ENCODE measurements around the gene BACH2. TPM values are rescaled to one million over a fixed set of nuclear protein-coding genes. Genes with fewer than 3 reads are reported as not detected.
"Not testable (repeated sequence)": the region's sequence is repeated elsewhere in the genome, so short reads cannot be mapped to it uniquely, and the experiment has no call there.

BACH2 gene
- total RNA-seq, 1 experiment from 2014 or later: not detected

GRCh38 chr6:90080876-90081481, 215.7 kb downstream of the BACH2 start:
- Histone ChIP-seq H3K36me3 (no peaks in the 10 kb centered on the region), H3K4me3 (no peak overlapping the region), H3K9me3 (no peaks in the 10 kb centered on the region), H3K27me3 (peaks cover 17% of the 10 kb centered on the region)
- DNase-seq: no peak

DNA sequence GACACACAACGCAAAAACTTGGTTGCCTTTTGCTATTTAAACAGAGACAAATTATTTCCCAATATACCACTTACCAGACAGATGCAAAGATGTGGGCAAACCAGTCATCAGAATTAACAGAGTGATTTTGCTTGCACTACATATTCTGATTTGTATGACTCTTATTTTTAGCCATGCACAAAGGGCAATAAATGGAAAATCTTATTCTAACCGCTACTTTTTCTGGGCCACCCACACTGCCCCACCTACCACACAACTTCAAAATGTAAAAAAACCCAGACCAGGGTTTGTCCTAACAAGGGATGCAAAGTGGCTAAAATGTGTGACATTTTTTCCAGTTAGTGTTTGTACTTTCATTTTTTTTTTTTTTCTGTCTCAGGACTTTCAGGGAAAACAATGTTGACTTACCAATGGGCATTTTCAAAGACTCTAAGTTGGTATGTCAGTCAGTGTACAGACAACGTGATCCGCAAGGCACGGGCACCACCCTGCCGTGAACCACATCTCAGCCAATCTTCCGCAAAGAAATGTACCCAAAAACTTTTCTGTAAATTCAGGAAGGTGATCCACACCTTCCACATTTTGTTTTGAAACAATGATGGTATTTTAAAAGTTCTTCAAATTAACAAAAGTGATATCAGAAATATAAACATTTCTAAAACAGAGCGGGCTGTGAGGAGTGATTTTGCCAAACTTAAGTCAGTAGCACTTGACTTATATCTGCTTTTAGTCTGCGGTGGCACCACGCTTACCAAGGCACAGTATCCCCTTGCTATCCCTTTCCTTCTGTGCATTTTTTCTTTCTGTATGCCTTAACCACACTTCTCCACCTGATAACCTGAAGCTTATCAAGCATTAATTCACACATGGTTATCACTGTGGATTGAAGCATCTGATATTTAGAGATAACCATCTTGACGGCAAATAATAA, 216.8 kb downstream of the BACH2 start:
- DNase-seq: no peak
- H3K36me3 ChIP-seq: no peaks in the 10 kb centered on the region
- H3K9me3 ChIP-seq: no peaks in the 10 kb centered on the region
- H3K4me3 ChIP-seq: no peak overlapping the region
- peaks cover 28% of the 10 kb centered on the region for H3K27me3 ChIP-seq

GRCh38 chr6:90078513-90079289, 217.9 kb downstream of the BACH2 start:
- no peak overlapping the region for H3K4me3 ChIP-seq
- peaks cover 33% of the 10 kb centered on the region for H3K27me3 ChIP-seq
- H3K9me3 ChIP-seq: no peaks in the 10 kb centered on the region
- no peaks in the 10 kb centered on the region for H3K36me3 ChIP-seq
- no peak for DNase-seq

- no peaks in the 10 kb centered on the region for H3K9me3 ChIP-seq
- H3K4me3 ChIP-seq: no peak overlapping the region
- no peaks in the 10 kb centered on the region for H3K36me3 ChIP-seq
- DNase-seq: no peak
- peaks cover 42% of the 10 kb centered on the region for H3K27me3 ChIP-seq
These were observed 219.9 kb downstream of the BACH2 start for GRCh38 chr6:90076511-90077415.

DNA sequence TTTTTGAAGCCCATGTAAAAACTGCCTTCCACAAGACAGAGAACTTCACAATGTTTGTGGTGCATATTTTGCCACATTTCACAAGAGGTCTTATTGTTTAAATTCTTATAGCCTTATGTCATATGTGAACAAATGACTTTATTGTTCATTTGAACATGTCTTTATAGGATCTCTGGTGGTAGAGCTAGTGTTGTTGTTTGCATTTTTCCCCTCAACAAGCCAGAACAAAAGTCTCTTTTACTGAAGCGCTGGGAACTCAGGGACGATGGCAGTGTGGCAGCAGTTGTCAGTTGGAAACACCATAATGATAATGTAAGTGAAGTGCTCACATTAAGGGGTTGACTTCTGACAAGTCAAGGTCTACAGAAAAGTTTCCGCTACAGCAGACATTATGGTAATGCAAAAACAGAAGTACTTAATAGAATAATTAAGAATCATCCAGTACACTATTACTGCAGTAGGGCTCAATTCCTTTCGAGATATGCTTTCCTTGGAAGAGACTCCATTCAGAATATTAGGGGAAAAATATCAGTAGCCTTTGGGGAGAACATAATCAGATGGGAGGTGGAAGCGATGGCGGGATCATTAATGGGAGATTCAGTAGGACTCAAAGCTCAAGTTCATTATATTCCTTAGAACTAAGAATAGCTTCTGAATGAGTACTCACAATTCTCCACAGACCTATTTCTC, 222.3 kb downstream of the BACH2 start:
- no peak overlapping the region for H3K4me3 ChIP-seq
- H3K27me3 ChIP-seq: peaks cover 42% of the 10 kb centered on the region
- no peaks in the 10 kb centered on the region for H3K9me3 ChIP-seq
- H3K36me3 ChIP-seq: no peaks in the 10 kb centered on the region
- no peak for DNase-seq

DNA sequence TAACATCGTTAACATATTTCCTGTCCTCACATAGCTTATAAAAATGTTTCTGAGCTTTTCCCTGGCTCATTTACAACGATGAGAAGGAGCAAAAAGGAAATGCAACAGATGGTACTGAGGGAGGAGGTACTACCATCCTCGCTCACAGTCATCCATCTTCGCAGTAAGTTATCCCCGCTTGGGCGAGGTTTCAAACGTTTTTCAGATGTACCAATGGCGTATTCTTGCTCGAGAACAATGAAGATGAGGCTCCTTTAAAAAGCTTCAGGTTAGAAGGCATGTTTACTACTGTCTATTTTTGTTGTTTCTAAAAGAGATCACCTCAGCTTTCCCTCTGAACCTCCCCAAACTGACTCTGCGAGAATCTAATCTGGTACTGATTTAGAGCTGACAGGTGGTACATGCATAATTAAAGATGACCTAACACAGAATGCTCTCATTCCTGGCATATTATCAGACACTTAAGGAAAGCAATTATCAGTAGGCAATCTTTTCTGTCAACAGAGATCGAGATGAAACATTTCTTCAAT, 223.6 kb downstream of the BACH2 start:
- H3K4me3 ChIP-seq: no peak overlapping the region
- DNase-seq: no peak
- no peaks in the 10 kb centered on the region for H3K9me3 ChIP-seq
- H3K27me3 ChIP-seq: peaks cover 40% of the 10 kb centered on the region
- H3K36me3 ChIP-seq: no peaks in the 10 kb centered on the region

- no peak for DNase-seq
- no peaks in the 10 kb centered on the region for H3K36me3 ChIP-seq
- H3K27me3 ChIP-seq: peaks cover 36% of the 10 kb centered on the region
- no peak overlapping the region for H3K4me3 ChIP-seq
- no peaks in the 10 kb centered on the region for H3K9me3 ChIP-seq
These were observed 224.1 kb downstream of the BACH2 start for GRCh38 chr6:90072501-90072900.

GRCh38 chr6:90068703-90069523, 227.7 kb downstream of the BACH2 start:
- Histone ChIP-seq H3K27me3 (peaks cover 9% of the 10 kb centered on the region), H3K9me3 (no peaks in the 10 kb centered on the region), H3K36me3 (no peaks in the 10 kb centered on the region), H3K4me3 (no peak overlapping the region)
- DNase-seq: no peak

GRCh38 chr6:90068264-90068663, 228.4 kb downstream of the BACH2 start:
- peak; percentile 61 for DNase-seq
- H3K9me3 ChIP-seq: no peaks in the 10 kb centered on the region
- H3K27me3 ChIP-seq: peaks cover 10% of the 10 kb centered on the region
- no peaks in the 10 kb centered on the region for H3K36me3 ChIP-seq
- H3K4me3 ChIP-seq: no peak overlapping the region

DNA sequence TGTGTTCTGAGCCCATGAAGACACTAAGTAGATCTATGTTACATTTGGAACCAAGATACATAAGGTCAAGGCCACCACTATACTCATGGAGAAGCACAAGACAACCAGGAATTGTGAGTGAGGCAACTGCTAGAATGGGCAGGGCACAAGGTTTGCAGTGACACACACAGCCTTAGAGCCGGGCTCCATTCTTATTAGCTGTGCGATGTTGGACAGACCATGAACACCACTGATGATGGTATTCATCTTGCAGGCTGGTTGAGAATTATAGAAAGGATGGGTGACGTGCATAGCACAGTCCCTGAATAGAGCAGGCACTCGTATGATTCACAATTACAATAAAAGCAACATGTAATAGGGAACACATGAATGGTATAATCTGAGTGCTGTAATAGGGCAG, 229.9 kb downstream of the BACH2 start:
- no peak overlapping the region for H3K4me3 ChIP-seq
- H3K36me3 ChIP-seq: no peaks in the 10 kb centered on the region
- no peaks in the 10 kb centered on the region for H3K9me3 ChIP-seq
- 0 out of 2 replicates have a peak, but pooled peaks cover 2% of the 10 kb centered on the region for H3K27me3 ChIP-seq
- DNase-seq: no peak

DNA sequence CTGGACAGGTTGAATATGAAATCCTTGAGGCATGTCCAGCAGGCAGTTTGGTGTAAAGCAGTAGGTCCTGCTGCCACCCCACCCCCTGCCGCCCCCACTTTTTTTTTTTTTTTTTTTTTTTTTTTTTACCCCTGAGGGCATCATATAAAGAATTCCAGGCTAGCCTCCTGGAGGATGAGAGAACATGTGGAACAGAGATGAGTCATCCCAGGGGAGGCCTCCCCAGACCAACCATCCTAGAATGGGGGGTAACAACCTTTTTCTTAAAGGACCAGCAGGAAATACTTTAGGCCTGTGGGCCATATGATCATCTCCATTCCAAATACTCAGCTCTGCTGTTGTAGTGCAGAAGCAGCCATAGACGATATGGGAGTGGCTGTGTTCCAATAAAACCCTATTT, 231.5 kb downstream of the BACH2 start:
- no peak overlapping the region for H3K4me3 ChIP-seq
- H3K36me3 ChIP-seq: no peaks in the 10 kb centered on the region
- DNase-seq: no peak
- H3K9me3 ChIP-seq: no peaks in the 10 kb centered on the region
- peaks cover 6% of the 10 kb centered on the region for H3K27me3 ChIP-seq

- Histone ChIP-seq H3K36me3 (no peaks in the 10 kb centered on the region), H3K9me3 (no peaks in the 10 kb centered on the region), H3K4me3 (no peak overlapping the region), H3K27me3 (peaks cover 6% of the 10 kb centered on the region)
- DNase-seq: no peak
These were observed 234.0 kb downstream of the BACH2 start for GRCh38 chr6:90062667-90063066.

DNA sequence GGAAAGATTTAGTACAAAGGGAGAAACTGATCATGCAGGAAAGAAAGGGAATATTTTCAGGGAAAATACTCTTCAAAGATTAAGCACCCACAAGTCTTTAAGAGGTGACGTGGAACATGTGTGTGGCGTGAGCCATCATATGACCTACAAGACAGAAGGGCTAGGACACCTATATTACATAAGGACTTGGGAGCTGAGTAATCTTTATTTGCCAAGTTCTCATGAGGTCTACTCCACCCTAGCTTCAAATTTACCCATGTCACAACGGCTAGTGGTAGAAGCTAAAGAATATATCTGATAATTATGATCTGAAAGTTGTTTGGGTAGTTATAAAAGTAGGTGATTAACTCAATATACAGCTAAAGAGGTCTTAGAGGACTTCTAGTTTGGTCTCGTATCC, 234.6 kb downstream of the BACH2 start:
- DNase-seq: no peak
- no peak overlapping the region for H3K4me3 ChIP-seq
- H3K27me3 ChIP-seq: peaks cover 6% of the 10 kb centered on the region
- no peaks in the 10 kb centered on the region for H3K9me3 ChIP-seq
- no peaks in the 10 kb centered on the region for H3K36me3 ChIP-seq

GRCh38 chr6:90059178-90059577, 237.5 kb downstream of the BACH2 start:
- H3K27me3 ChIP-seq, DNase-seq, H3K9me3 ChIP-seq, H3K36me3 ChIP-seq, H3K4me3 ChIP-seq: not testable (repeated sequence)

GRCh38 chr6:90055924-90056323, 240.7 kb downstream of the BACH2 start:
- H3K27me3 ChIP-seq, H3K9me3 ChIP-seq, H3K36me3 ChIP-seq, DNase-seq, H3K4me3 ChIP-seq: not testable (repeated sequence)

Measured in MG63 (cell line).